K562 (cell line): Measurements from ENCODE around the gene DENND6B.

Experiments
- AFF1 ChIP-seq, 2 experiments: fragments of 450-650 bp; IDR thresholded peaks; 2 replicates each; pipeline ENCODE4 v1.6.1; 2018; ENCODE audit warnings: mild to moderate bottlenecking in 2 of 2, low read depth in 1 of 2; ENCODE audit not compliant: partially characterized antibody in 2 of 2
- ARHGAP35 ChIP-seq: fragments of 450-650 bp; IDR thresholded peaks from 2 replicates; pipeline ENCODE4 v1.6.1; 2018; ENCODE audit not compliant: partially characterized antibody
- BCOR ChIP-seq: fragments of 450-650 bp; IDR thresholded peaks from 2 replicates; pipeline ENCODE4 v1.6.1; 2016
- BHLHE40 ChIP-seq: IDR thresholded peaks from 2 replicates; pipeline ENCODE4 v1.6.1; 2011; ENCODE audit warnings: low read length, improper control_type of control experiment
- HDAC6 ChIP-seq: IDR thresholded peaks from 2 replicates; pipeline ENCODE4 v1.6.1; 2012; ENCODE audit warnings: low read depth, mild to moderate bottlenecking, control low read depth, inconsistent platforms, low read length, moderate library complexity
- MYNN ChIP-seq, 2 experiments: sonication (generic); formaldehyde crosslinking in 1 of 2; IDR thresholded peaks; 2 replicates each; pipeline versions ENCODE4 v1.5.0 to v1.6.1; 2016 to 2020; ENCODE audit warnings: antibody characterized with exemption in 1 of 2, missing genetic modification reagents in 1 of 2
- POLR2AphosphoS5 ChIP-seq: IDR thresholded peaks from 2 replicates; pipeline ENCODE4 v1.6.1; 2011; ENCODE audit warnings: mild to moderate bottlenecking, low read depth, low read length, moderate library complexity; ENCODE audit not compliant: control insufficient read depth, insufficient read depth

GRCh38 chr22:50356186-50356585 is 29.4 kb upstream of the DENND6B start:
- TF ChIP-seq AFF1 (IDR thresholded peaks at IDR 0.05; ENCODE audit: low read depth in 1 of 2, partially characterized antibody in 2 of 2), result no peak
- TF ChIP-seq POLR2AphosphoS5, result no peak
- TF ChIP-seq BHLHE40, result no peak
- TF ChIP-seq ARHGAP35, result no peak
- TF ChIP-seq MYNN (IDR thresholded peaks at IDR 0.05), result no peak
- TF ChIP-seq MYNN (CRISPR knock-in tag; IDR thresholded peaks at IDR 0.05), result no peak
- TF ChIP-seq BCOR, result no peak
- TF ChIP-seq HDAC6, result no peak
